ENCODE data around the gene DHX29. TPM values are rescaled to one million over a fixed set of nuclear protein-coding genes. Genes with fewer than 3 reads are reported as not detected.

DHX29 gene
- total RNA-seq, 2 donors from 2014 or later: 20.8 to 24.6 TPM

DNA sequence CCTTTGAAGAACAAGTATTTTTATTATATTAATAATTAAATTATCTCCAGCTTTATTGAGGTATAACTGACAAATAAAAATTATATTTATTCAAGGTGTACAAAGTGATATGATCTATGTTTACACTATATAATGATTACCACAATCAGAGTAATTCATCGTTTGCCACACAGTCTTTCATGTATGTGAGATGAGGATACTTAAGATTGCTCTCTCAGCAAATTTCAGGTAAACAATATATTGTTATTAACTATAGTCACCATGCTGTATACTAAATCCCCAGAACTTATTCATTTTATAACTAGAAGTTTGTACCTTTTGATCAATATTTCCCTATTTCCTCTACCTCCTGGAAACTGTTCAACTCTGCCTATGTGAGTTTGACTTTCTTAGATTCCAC, 57.4 kb downstream of the DHX29 start:
- no peaks in the 10 kb centered on the region for H3K4me1 ChIP-seq
- H3K9me3 ChIP-seq: no peaks in the 10 kb centered on the region
- no peak overlapping the region for H3K9ac ChIP-seq (ENCODE audit: low read depth in 2 of 2, low read length in 2 of 2)
- no peak for TF ChIP-seq CTCF (IDR thresholded peaks at IDR 0.05)
- DNase-seq: no peak
- intact Hi-C loops (cut with DNase I): no loop called here
- H3K36me3 ChIP-seq: no peaks in the 10 kb centered on the region
- no peak overlapping the region for H3K27ac ChIP-seq
- no peaks in the 10 kb centered on the region for H3K27me3 ChIP-seq
- H3K4me3 ChIP-seq: no peak overlapping the region

DNA sequence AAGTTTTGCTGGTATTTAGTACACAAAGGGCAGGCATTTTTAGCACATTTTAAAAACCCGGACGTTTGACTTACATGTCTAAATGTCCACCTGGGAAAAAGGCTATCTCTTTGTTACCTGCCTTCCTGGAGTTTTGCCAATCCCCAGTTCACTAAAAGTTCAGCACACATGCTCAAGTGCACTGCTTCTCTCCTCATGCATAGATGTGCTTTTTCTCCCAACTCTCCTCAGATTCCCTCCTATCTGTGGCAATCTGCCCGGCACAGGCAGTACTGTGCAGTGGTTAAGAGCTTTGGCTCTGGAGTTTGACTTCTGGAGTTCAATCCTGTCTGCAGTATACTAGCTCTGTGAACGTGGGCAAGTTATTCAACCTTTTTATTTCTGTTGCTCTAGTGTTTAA, 65.7 kb downstream of the DHX29 start:
- no peak overlapping the region for H3K27ac ChIP-seq
- H3K27me3 ChIP-seq: no peaks in the 10 kb centered on the region
- H3K36me3 ChIP-seq: no peaks in the 10 kb centered on the region
- no peak overlapping the region for H3K4me3 ChIP-seq
- H3K9ac ChIP-seq (ENCODE audit: low read depth in 2 of 2, low read length in 2 of 2): no peak overlapping the region
- no peaks in the 10 kb centered on the region for H3K4me1 ChIP-seq
- DNase-seq: no peak
- intact Hi-C loops (cut with DNase I): no loop called here
- TF ChIP-seq CTCF (IDR thresholded peaks at IDR 0.05): no peak
- no peaks in the 10 kb centered on the region for H3K9me3 ChIP-seq

DNA sequence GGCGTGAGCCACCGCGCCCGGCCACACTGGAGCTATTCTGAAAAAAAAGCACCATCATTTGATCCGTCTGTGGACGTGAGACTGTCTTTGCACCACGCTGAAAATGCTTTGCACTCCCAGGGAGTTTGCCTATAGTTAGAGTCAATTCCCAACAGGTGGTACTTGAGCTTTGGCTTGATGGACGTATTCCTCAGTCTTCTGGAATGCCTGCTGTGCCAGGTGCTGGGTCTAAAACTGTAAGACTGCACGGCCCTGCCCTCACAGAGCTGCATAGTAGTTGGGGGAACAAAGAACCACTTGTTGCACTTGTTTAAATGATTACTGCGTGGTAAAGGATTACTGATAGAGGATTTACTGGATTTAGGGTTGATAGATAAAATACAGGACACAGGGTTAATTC, 70.7 kb downstream of the DHX29 start:
- no peak overlapping the region for H3K9ac ChIP-seq (ENCODE audit: low read depth in 2 of 2, low read length in 2 of 2)
- H3K4me1 ChIP-seq: peaks cover 16% of the 10 kb centered on the region
- no peaks in the 10 kb centered on the region for H3K9me3 ChIP-seq
- DNase-seq: no peak
- TF ChIP-seq CTCF (IDR thresholded peaks at IDR 0.05): no peak
- H3K27me3 ChIP-seq: peaks cover 25% of the 10 kb centered on the region
- intact Hi-C loops (cut with DNase I): no loop called here
- H3K27ac ChIP-seq: no peak overlapping the region
- H3K36me3 ChIP-seq: no peaks in the 10 kb centered on the region
- no peak overlapping the region for H3K4me3 ChIP-seq

- H3K27me3 ChIP-seq: peaks cover 51% of the 10 kb centered on the region
- peak overlapping the region in 1 of 2 donors; percentile 73 for H3K9ac ChIP-seq (ENCODE audit: low read depth in 2 of 2, low read length in 2 of 2)
- no peak for TF ChIP-seq CTCF (IDR thresholded peaks at IDR 0.05)
- H3K4me1 ChIP-seq: peaks cover 28% of the 10 kb centered on the region
- no peaks in the 10 kb centered on the region for H3K36me3 ChIP-seq
- DNase-seq: peak; percentile 78
- H3K27ac ChIP-seq: peak overlapping the region; percentile 34
- H3K9me3 ChIP-seq: no peaks in the 10 kb centered on the region
- H3K4me3 ChIP-seq: peak overlapping the region; percentile 59
- intact Hi-C loops (cut with DNase I): loop anchor here (5.0 kb wide), 2 partner anchors 57 to 73 kb away; partner anchors contain the start of genes DHX29 and MTREX
These were observed 73.3 kb downstream of the DHX29 start for GRCh38 chr5:55234121-55234700.

DNA sequence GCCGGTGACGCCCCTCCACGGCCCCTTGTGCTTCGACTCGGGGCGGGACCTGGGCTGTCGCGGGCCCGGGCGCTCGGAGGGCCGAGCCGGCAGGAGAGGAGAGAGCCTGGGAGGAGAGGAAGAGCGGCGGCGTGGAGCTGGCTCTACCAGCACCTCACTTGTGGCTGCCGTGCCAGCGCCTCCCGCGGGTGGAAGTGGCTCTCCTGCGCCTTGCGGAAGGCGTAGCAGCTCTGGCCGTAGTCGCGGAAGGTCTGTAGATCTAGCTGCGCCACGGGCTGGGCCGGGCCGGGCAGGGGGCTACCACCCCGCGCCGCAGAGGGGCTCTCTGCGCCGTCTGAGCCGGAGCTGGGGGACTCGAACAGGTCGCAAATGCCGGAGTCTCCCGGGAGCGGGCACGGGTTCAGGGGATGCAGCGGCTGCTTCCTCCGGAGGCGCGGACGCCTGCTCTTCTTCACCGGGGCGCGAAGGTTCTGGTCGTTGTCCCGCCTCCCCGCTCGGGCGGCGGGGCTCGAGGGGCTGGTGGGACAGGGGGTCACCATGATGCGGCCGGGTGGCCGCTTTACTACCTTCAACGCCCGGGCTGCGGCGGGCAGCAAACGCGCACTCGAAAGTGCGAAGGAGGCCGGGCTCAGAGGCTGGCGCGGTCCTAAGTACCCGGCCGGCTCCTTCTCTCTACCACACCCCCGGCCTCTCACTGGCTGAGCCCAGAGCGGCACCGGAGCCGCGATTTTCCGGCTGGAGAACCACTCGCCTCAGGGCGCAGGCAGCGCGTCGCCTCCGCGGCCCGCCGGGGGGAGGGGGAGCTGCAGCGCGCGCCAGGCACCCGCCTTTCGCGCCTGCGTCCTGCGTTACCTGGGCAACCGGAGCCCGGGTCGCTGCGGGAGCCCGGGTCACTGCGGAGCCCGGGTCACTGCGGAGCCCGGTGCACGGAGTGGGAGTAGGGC, 74.2 kb downstream of the DHX29 start, which contains the start of gene CCNO:
Gene CCNO, minus strand, starts transcription at position 624 of the 944 bp plus-strand sequence. Its CDS starts 85 bp downstream, at position 539.
- intact Hi-C loops (cut with DNase I): loop anchor here (5.0 kb wide), 2 partner anchors 56 to 74 kb away; partner anchors contain the start of genes DHX29 and MTREX
- Histone ChIP-seq H3K36me3 (no peaks in the 10 kb centered on the region), H3K4me1 (peaks cover 28% of the 10 kb centered on the region), H3K9me3 (no peaks in the 10 kb centered on the region), H3K27ac (peak within 1 kb of the TSS; percentile 52), H3K27me3 (peaks cover 59% of the 10 kb centered on the region), H3K9ac (ENCODE audit: low read depth in 2 of 2, low read length in 2 of 2) (peak within 1 kb of the TSS; percentile 60 to 73), H3K4me3 (peak within 1 kb of the TSS; percentile 59)
- TF ChIP-seq CTCF (IDR thresholded peaks at IDR 0.05): no peak
- peak; percentile 82 for DNase-seq
